WTC11 (cell line): ENCODE data around the gene ANKRD18B. TPM values are rescaled to one million over a fixed set of nuclear protein-coding genes. Genes with fewer than 3 reads are reported as not detected.
"Not testable (repeated sequence)": the region's sequence is repeated elsewhere in the genome, so short reads cannot be mapped to it uniquely, and the experiment has no call there.

Experiments used
- ATAC-seq: fragments of 200-7000 bp; cut with Tn5 transposase; 2 replicates; pipeline ENCODE4 v1.10.0; 2021; ENCODE audit warnings: mild to moderate bottlenecking, moderate library complexity
- CTCF ChIA-PET: fragments of 300-600 bp; sonication (Branson Sonifier 250); formaldehyde crosslinking; loops from one replicate; lab custom pipeline; 2021; ENCODE audit warnings: antibody characterized with exemption; lab: Charles Lee
- POLR2A ChIA-PET: fragments of 350-600 bp; sonication (Branson Sonifier 250); formaldehyde crosslinking; loops from one replicate; lab custom pipeline; 2021; ENCODE audit warnings: antibody characterized with exemption; lab: Charles Lee
- DNase-seq: peaks from one replicate; pipeline ENCODE4 v3.0.0; 2021; ENCODE audit warnings: low spot score
- H3K27ac Mint-ChIP-seq: 2 replicates; pipeline ENCODE4 v1.8.0; 2021; ENCODE audit warnings: mixed read lengths
- H3K27me3 Mint-ChIP-seq: 2 replicates; pipeline ENCODE4 v1.8.0; 2021; ENCODE audit warnings: low read depth, mild to moderate bottlenecking, moderate library complexity, mixed read lengths
- H3K36me3 Mint-ChIP-seq: 2 replicates; pipeline ENCODE4 v1.8.0; 2021; ENCODE audit warnings: mixed read lengths
- H3K4me1 Mint-ChIP-seq: 2 replicates; pipeline ENCODE4 v1.8.0; 2022; ENCODE audit warnings: mixed read lengths
- H3K4me3 Mint-ChIP-seq: 2 replicates; pipeline ENCODE4 v1.8.0; 2021; ENCODE audit warnings: mild to moderate bottlenecking, moderate library complexity, mixed read lengths
- H3K9me3 Mint-ChIP-seq: 2 replicates; pipeline ENCODE4 v1.8.0; 2021; ENCODE audit warnings: mixed read lengths
- EMX1 ChIP-seq: fragments of 250-450 bp; sonication (Bioruptor Pico); IDR thresholded peaks from 2 replicates; pipeline ENCODE4 v1.8.0; 2021; ENCODE audit warnings: mild to moderate bottlenecking
- GRHL2 ChIP-seq: fragments of 250-450 bp; sonication (Bioruptor Pico); IDR thresholded peaks from 2 replicates; pipeline ENCODE4 v1.8.0; 2022; ENCODE audit warnings: mild to moderate bottlenecking, moderate library complexity; ENCODE audit not compliant: insufficient replicate concordance, severe bottlenecking
- MAX ChIP-seq: sonication (generic); formaldehyde crosslinking; IDR thresholded peaks from 2 replicates; pipeline ENCODE4 v1.8.0; 2022; ENCODE audit warnings: mild to moderate bottlenecking, missing genetic modification reagents
- MXD4 ChIP-seq: fragments of 250-450 bp; sonication (Bioruptor Pico); IDR thresholded peaks from 2 replicates; pipeline ENCODE4 v1.8.0; 2021; ENCODE audit warnings: mild to moderate bottlenecking, moderate library complexity, borderline replicate concordance
- PRRX2 ChIP-seq: fragments of 250-450 bp; sonication (Bioruptor Pico); IDR thresholded peaks from 2 replicates; pipeline ENCODE4 v1.8.0; 2021; ENCODE audit warnings: mild to moderate bottlenecking
- RORB ChIP-seq: fragments of 250-450 bp; sonication (Bioruptor Pico); IDR thresholded peaks from 2 replicates; pipeline ENCODE4 v1.9.0; 2021; ENCODE audit warnings: mild to moderate bottlenecking
- TCF7 ChIP-seq: sonication (generic); formaldehyde crosslinking; IDR thresholded peaks from 2 replicates; pipeline ENCODE4 v1.8.0; 2022; ENCODE audit warnings: mild to moderate bottlenecking, low read depth, missing genetic modification reagents, moderate library complexity
- ZNF232 ChIP-seq: sonication (generic); formaldehyde crosslinking; IDR thresholded peaks from 2 replicates; pipeline ENCODE4 v1.8.0; 2022; ENCODE audit warnings: mild to moderate bottlenecking, missing genetic modification reagents
- ZNF281 ChIP-seq: sonication (generic); formaldehyde crosslinking; IDR thresholded peaks from 2 replicates; pipeline ENCODE4 v1.8.0; 2023; ENCODE audit warnings: mild to moderate bottlenecking, missing genetic modification reagents
- ZNF317 ChIP-seq: sonication (generic); formaldehyde crosslinking; IDR thresholded peaks from 2 replicates; pipeline ENCODE4 v1.8.1; 2023; ENCODE audit warnings: low read depth, mild to moderate bottlenecking, moderate library complexity, missing genetic modification reagents, borderline replicate concordance
- ZNF671 ChIP-seq: fragments of 250-450 bp; sonication (Bioruptor Pico); IDR thresholded peaks from 2 replicates; pipeline ENCODE4 v1.8.0; 2021; ENCODE audit warnings: mild to moderate bottlenecking
- total RNA-seq: library from RNA; stranded (reverse); gene quantifications from 3 replicates; pipeline ENCODE4 v1.2.3, GENCODE V29; 2021
- TF ChIP-seq, protein P1 (sequence below): sonication (generic); formaldehyde crosslinking; IDR thresholded peaks from 2 replicates; pipeline ENCODE4 v1.8.1; 2023; ENCODE audit warnings: mild to moderate bottlenecking, missing genetic modification reagents, moderate library complexity
- TF ChIP-seq, protein P2 (sequence below): sonication (generic); formaldehyde crosslinking; conservative IDR thresholded peaks from 2 replicates; pipeline ENCODE4 v1.8.1; 2022; ENCODE audit warnings: mild to moderate bottlenecking, missing genetic modification reagents
- TF ChIP-seq, protein P3 (sequence below): sonication (generic); formaldehyde crosslinking; IDR thresholded peaks from 2 replicates; pipeline ENCODE4 v1.8.0; 2022; ENCODE audit warnings: mild to moderate bottlenecking, missing genetic modification reagents

ANKRD18B gene
- total RNA-seq, 1 experiment from 2014 or later, result 11.0 TPM

GRCh38 chr9:33517373-33517772, 6.7 kb upstream of the ANKRD18B start (continued):
- TF ChIP-seq, protein P1, sequence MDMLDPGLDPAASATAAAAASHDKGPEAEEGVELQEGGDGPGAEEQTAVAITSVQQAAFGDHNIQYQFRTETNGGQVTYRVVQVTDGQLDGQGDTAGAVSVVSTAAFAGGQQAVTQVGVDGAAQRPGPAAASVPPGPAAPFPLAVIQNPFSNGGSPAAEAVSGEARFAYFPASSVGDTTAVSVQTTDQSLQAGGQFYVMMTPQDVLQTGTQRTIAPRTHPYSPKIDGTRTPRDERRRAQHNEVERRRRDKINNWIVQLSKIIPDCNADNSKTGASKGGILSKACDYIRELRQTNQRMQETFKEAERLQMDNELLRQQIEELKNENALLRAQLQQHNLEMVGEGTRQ (CRISPR knock-in tag), result no peak
- TF ChIP-seq ZNF281 (no peak), MXD4 (CRISPR knock-in tag) (no peak), RORB (CRISPR knock-in tag) (no peak), GRHL2 (CRISPR knock-in tag) (no peak), EMX1 (no peak), PRRX2 (CRISPR knock-in tag) (no peak), ZNF671 (CRISPR knock-in tag) (no peak), ZNF232 (CRISPR knock-in tag) (no peak), TCF7 (CRISPR knock-in tag) (no peak), MAX (no peak), ZNF317 (CRISPR knock-in tag) (no peak)
- TF ChIP-seq, protein P2, sequence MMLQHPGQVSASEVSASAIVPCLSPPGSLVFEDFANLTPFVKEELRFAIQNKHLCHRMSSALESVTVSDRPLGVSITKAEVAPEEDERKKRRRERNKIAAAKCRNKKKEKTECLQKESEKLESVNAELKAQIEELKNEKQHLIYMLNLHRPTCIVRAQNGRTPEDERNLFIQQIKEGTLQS (CRISPR knock-in tag), result no peak
- TF ChIP-seq, protein P3, sequence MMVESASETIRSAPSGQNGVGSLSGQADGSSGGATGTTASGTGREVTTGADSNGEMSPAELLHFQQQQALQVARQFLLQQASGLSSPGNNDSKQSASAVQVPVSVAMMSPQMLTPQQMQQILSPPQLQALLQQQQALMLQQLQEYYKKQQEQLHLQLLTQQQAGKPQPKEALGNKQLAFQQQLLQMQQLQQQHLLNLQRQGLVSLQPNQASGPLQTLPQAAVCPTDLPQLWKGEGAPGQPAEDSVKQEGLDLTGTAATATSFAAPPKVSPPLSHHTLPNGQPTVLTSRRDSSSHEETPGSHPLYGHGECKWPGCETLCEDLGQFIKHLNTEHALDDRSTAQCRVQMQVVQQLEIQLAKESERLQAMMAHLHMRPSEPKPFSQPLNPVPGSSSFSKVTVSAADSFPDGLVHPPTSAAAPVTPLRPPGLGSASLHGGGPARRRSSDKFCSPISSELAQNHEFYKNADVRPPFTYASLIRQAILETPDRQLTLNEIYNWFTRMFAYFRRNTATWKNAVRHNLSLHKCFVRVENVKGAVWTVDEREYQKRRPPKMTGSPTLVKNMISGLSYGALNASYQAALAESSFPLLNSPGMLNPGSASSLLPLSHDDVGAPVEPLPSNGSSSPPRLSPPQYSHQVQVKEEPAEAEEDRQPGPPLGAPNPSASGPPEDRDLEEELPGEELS (CRISPR knock-in tag), result no peak

GRCh38 chr9:33517934-33518577, 6.0 kb upstream of the ANKRD18B start:
- Mint-ChIP-seq H3K27me3 (peaks cover 20% of the 10 kb centered on the region), H3K9me3 (peaks cover 32% of the 10 kb centered on the region), H3K36me3 (peaks cover 20% of the 10 kb centered on the region)
- ATAC-seq, H3K27ac Mint-ChIP-seq, H3K4me1 Mint-ChIP-seq, H3K4me3 Mint-ChIP-seq, POLR2A ChIA-PET, DNase-seq: not testable (repeated sequence)
- CTCF ChIA-PET, result interaction anchor here (1.0 to 1.7 kb wide), 9 partner anchors 11 to 143 kb away, joined by 3 to 10 read pairs (median 4); partner anchors contain the start of gene NOL6

GRCh38 chr9:33521861-33522260, 2.2 kb upstream of the ANKRD18B start:
- H3K27ac Mint-ChIP-seq, H3K36me3 Mint-ChIP-seq, H3K9me3 Mint-ChIP-seq, POLR2A ChIA-PET, DNase-seq, H3K4me3 Mint-ChIP-seq, ATAC-seq, CTCF ChIA-PET: not testable (repeated sequence)
- peaks cover 13% of the 10 kb centered on the region for H3K4me1 Mint-ChIP-seq
- peaks cover 21% of the 10 kb centered on the region for H3K27me3 Mint-ChIP-seq
